Urinary bladder (tissue), 4 donors: ENCODE data around the gene IDNK. TPM values are rescaled to one million over a fixed set of nuclear protein-coding genes. Genes with fewer than 3 reads are reported as not detected.

Experiments used
- DNase-seq: peaks from one replicate; pipeline ENCODE4 v3.0.0-alpha.2; 2015; ENCODE audit errors: extremely low spot score
- H3K27ac ChIP-seq: one replicate; pipeline ENCODE4 v1.5.1; 2013; ENCODE audit warnings: low read depth, mild to moderate bottlenecking, moderate library complexity
- H3K36me3 ChIP-seq: one replicate; pipeline ENCODE4 v1.6.1; 2013; ENCODE audit warnings: mild to moderate bottlenecking, moderate library complexity; ENCODE audit not compliant: insufficient read depth
- H3K4me1 ChIP-seq: one replicate; pipeline ENCODE4 v1.6.1; 2013; ENCODE audit warnings: mild to moderate bottlenecking, moderate library complexity; ENCODE audit not compliant: insufficient read depth
- H3K4me3 ChIP-seq: one replicate; pipeline ENCODE4 v1.5.1; 2013; ENCODE audit warnings: low read depth, low read length
- WGBS: extraction: QIAGEN DNeasy Blood & Tissue Kit; methylation state at CpG from one replicate; pipeline ENCODE4 v1.1.7; 2013; 5-methylcytosine and 5-hydroxymethylcytosine counted together
- polyA plus RNA-seq: library from polyadenylated mRNA; stranded (reverse); fragments of 200-250 nt; gene quantifications from one replicate; pipeline ENCODE4 v1.2.3, GENCODE V29; 2013
- small RNA-seq: library from RNA; depleted of rRNA; stranded (forward); fragments of <200 nt; gene quantifications from one replicate; pipeline ENCODE3, GENCODE V24; 2014
- total RNA-seq: library from RNA; depleted of rRNA; stranded (reverse); fragments of >200 nt; gene quantifications from one replicate; pipeline ENCODE4 v1.2.3, GENCODE V29; 2014
- donor health status: healthy with polysubstance abuse.
- donor health status: healthy.

The IDNK gene
- total and polyA plus RNA-seq, 2 donors, result 6.0 to 6.3 TPM

DNA sequence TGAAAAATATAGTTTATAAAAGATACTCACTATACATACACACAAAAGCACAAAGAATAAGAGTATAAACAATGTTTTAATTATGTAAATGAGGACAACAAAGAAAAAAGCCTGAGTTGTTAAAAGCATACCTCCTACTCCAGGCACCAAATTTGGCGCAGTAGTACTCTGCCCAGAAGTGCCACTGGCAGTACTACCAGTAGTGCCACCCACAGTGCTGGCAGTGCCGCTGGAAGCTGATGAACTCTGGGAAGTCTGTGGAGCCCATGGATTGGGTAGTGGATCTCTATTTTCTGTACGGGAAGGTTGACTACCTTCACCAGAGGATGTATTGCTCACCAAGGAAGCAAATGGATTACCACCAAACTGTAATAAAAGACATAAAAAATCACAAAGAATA is 54.7 kb downstream of the IDNK start:
- WGBS, result 95% methylated on average over 3 of the region's 3 CpGs
- H3K4me1 ChIP-seq, result no peaks in the 10 kb centered on the region

DNA sequence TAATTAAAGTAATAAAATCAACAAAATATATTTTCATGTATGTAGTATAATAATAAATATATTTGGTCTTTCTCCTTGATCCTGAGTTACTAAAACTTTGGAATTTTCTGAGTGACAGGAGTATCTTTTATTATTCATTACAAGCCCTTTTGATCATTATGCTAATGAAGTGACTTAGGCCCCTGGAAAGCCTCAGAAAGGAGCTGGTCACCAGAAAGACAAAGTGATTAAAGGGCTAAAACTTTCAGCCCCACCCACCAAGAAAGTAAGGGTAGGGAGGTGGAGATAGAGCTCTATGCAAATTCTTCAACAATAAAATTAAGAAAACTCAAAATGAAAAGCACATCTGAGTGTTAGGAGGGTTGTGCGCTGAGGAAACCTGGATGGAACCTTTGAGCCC is 57.3 kb downstream of the IDNK start:
- 97% methylated on average over 1 of the region's 1 CpG for WGBS

More for the DNA sequence above, 54.7 kb downstream of the IDNK start:
- no peak for DNase-seq
- Histone ChIP-seq H3K36me3 (peaks cover 4% of the 10 kb centered on the region), H3K4me3 (no peak overlapping the region), H3K27ac (no peak overlapping the region)

DNA sequence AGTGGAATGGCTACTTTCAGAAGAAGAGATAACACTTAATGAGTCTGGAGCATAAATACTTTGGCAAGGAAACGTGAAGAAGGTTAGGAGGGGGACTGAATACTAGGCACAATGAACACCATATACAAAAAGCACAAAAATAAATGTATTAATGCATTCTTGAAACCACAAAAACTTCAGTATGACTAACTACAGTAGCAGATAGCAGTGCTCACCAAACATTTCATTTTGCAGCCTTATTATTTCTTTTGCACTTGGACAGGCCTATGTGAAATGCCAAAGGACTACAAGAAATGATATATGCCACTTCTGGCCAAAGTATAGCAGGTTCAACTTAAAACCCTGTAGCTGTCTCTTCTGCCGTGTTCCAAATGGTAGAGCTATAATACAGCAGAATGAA is 58.5 kb downstream of the IDNK start:
- Histone ChIP-seq H3K27ac (no peak overlapping the region), H3K36me3 (peaks cover 4% of the 10 kb centered on the region), H3K4me1 (no peaks in the 10 kb centered on the region), H3K4me3 (no peak overlapping the region)
- WGBS, result 82% methylated on average over 2 of the region's 2 CpGs
- DNase-seq, result no peak

More for the DNA sequence above, 57.3 kb downstream of the IDNK start:
- Histone ChIP-seq H3K4me3 (no peak overlapping the region), H3K27ac (no peak overlapping the region), H3K36me3 (peaks cover 4% of the 10 kb centered on the region), H3K4me1 (no peaks in the 10 kb centered on the region)
- DNase-seq, result no peak

DNA sequence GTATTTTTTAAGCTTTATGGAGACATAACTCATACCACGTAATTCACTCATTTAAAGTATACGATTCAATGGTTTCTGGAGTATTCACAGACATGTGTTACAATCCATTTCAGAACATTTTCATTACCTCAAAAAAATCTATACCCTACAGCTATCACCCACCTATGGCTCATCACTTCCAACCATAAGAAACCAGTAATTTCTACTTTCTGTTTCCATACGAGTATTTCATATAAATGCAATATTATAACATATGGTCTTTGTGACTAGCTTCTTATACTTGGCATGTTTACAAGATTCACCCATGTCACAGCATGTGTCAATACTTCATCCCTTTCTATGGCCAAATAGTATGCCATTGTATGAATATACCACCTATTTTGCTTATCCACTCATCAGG is 66.0 kb downstream of the IDNK start:
- H3K4me1 ChIP-seq, result no peaks in the 10 kb centered on the region
- no peak overlapping the region for H3K4me3 ChIP-seq
- H3K27ac ChIP-seq, result no peak overlapping the region
- DNase-seq, result no peak
- 87% methylated on average over 3 of the region's 3 CpGs for WGBS
- no peaks in the 10 kb centered on the region for H3K36me3 ChIP-seq

DNA sequence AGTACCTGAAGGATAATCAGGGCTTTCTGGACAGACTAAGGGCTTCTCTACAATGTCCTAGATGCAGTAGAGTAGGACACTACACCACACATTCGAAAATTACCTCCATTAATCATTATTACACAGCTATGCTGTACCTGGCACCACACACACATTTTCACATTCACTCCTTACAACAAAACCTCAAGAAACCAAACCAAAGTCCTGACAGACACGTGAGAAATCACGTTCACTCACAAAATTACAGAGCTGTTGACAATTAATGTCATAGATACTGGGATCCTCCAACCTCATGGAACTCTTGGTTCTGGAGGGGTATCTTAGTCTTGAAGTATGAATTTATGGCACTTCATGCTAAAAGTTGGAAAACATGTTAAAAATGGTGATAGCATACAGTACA is 68.5 kb downstream of the IDNK start:
- 90% methylated on average over 3 of the region's 3 CpGs for WGBS

More for the DNA sequence above, 68.5 kb downstream of the IDNK start:
- no peaks in the 10 kb centered on the region for H3K36me3 ChIP-seq
- H3K4me3 ChIP-seq, result no peak overlapping the region
- H3K4me1 ChIP-seq, result no peaks in the 10 kb centered on the region
- H3K27ac ChIP-seq, result no peak overlapping the region
- no peak for DNase-seq

Small RNA genes within 50 kb of the gene (small RNA-seq; reads per million reads assigned to genes)
- gene RNU4-15P, result not detected

Other genes starting within 250 kb of the IDNK start
- gene FRMD3, start 84.7 kb upstream of the IDNK start, total RNA-seq, result 10.8 TPM
- gene FRMD3, start 84.7 kb upstream of the IDNK start, polyA plus RNA-seq, result 4.8 TPM
- 132 TPM for gene UBQLN1, start 84.8 kb downstream of the IDNK start, total RNA-seq
- gene UBQLN1, start 84.8 kb downstream of the IDNK start, polyA plus RNA-seq, result 60.4 TPM
- gene GKAP1, start 194.6 kb downstream of the IDNK start, total RNA-seq, result 13.0 TPM
- gene GKAP1, start 194.6 kb downstream of the IDNK start, polyA plus RNA-seq, result 8.3 TPM